ENCODE data around the gene ERGIC3. TPM values are rescaled to one million over a fixed set of nuclear protein-coding genes. Genes with fewer than 3 reads are reported as not detected.

The ERGIC3 gene
- total and polyA plus RNA-seq, 2 of the 13 experiments (the other 11 are each of a cell fraction or from before 2014, with no cell fraction given) = 407 to 670 TPM

GRCh38 chr20:35541118-35541782, 628 bp upstream of the ERGIC3 start (continued):
- no peak for TF ChIP-seq JDP2 (CRISPR knock-in tag; IDR thresholded peaks at IDR 0.05; ENCODE audit: borderline replicate concordance)
- no peak for TF ChIP-seq ZNF234 (CRISPR knock-in tag; conservative IDR thresholded peaks at IDR 0.05)
- no peak for TF ChIP-seq GTF2F1 (IDR thresholded peaks at IDR 0.05; ENCODE audit: low read length)
- no peak for TF ChIP-seq KLF15 (CRISPR knock-in tag; IDR thresholded peaks at IDR 0.05; ENCODE audit: borderline replicate concordance)
- no peak for TF ChIP-seq MXI1 (IDR thresholded peaks at IDR 0.05; ENCODE audit: borderline replicate concordance, low read depth, low read length)
- TF ChIP-seq ZC3H13 (CRISPR knock-in tag; IDR thresholded peaks at IDR 0.05) = no peak
- TF ChIP-seq MAZ (IDR thresholded peaks at IDR 0.05; ENCODE audit: borderline replicate concordance, low read depth, low read length) = no peak
- TF ChIP-seq MAZ (CRISPR knock-in tag; IDR thresholded peaks at IDR 0.05; ENCODE audit: low read depth) = no peak
- TF ChIP-seq ZMAT3 (CRISPR knock-in tag; conservative IDR thresholded peaks at IDR 0.05) = no peak
- TF ChIP-seq KDM4B (CRISPR knock-in tag; IDR thresholded peaks at IDR 0.05) = no peak
- no peak for TF ChIP-seq ZNF772 (CRISPR knock-in tag; IDR thresholded peaks at IDR 0.05)
- TF ChIP-seq ZNF337 (CRISPR knock-in tag; IDR thresholded peaks at IDR 0.05; ENCODE audit: borderline replicate concordance, low read depth) = no peak
- TF ChIP-seq KLF13 (CRISPR knock-in tag; IDR thresholded peaks at IDR 0.05) = no peak
- no peak for TF ChIP-seq HMGXB4 (CRISPR knock-in tag; IDR thresholded peaks at IDR 0.05; ENCODE audit: borderline replicate concordance in 1 of 2, low read depth in 1 of 2)
- peak; percentile 20; the same call in 1 of the 2 replicates for TF ChIP-seq ZNF136 (CRISPR knock-in tag; IDR thresholded peaks at IDR 0.05; ENCODE audit: low read depth)
- TF ChIP-seq ZBTB34 (CRISPR knock-in tag; IDR thresholded peaks at IDR 0.05) = no peak
- TF ChIP-seq MXD1 (CRISPR knock-in tag; IDR thresholded peaks at IDR 0.05) = peak; percentile 20
- TF ChIP-seq ATF2 (CRISPR knock-in tag; IDR thresholded peaks at IDR 0.05) = no peak
- TF ChIP-seq POLR2AphosphoS5 (IDR thresholded peaks at IDR 0.05; ENCODE audit: low read depth, low read length) = no peak
- no peak; the same call in 1 of the 2 replicates for TF ChIP-seq HMGXB3 (CRISPR knock-in tag; IDR thresholded peaks at IDR 0.05; ENCODE audit: borderline replicate concordance)
